ENCODE data around the gene SLC7A7. TPM values are rescaled to one million over a fixed set of nuclear protein-coding genes. Genes with fewer than 3 reads are reported as not detected.

Gene SLC7A7
- total and polyA plus RNA-seq, 4 donors = 2.8 to 14.3 (median 8.8) TPM

- TF ChIP-seq ATF3 (IDR thresholded peaks at IDR 0.05) (no peak), REST (IDR thresholded peaks at IDR 0.05) (no peak), NR2F2 (IDR thresholded peaks at IDR 0.05) (no peak), RXRA (IDR thresholded peaks at IDR 0.05) (no peak), HNF4A (conservative IDR thresholded peaks at IDR 0.05) (no peak), SP1 (IDR thresholded peaks at IDR 0.05) (no peak), FOXA1 (IDR thresholded peaks at IDR 0.05) (no peak), FOXA2 (IDR thresholded peaks at IDR 0.05) (no peak), MAX (IDR thresholded peaks at IDR 0.05) (no peak), HNF4G (IDR thresholded peaks at IDR 0.05) (no peak)
- WGBS = 78% methylated on average over 9 of the region's 9 CpGs
- no peak overlapping the region for H3K27ac ChIP-seq (ENCODE audit: low read depth in 1 of 2, low read length in 2 of 2)
- no peaks in the 10 kb centered on the region for H3K27me3 ChIP-seq (ENCODE audit: control insufficient read depth in 4 of 4, insufficient read depth in 4 of 4, low read length in 3 of 4)
- H3K9ac ChIP-seq (ENCODE audit: low read depth in 1 of 2, low read length in 2 of 2) = no peak overlapping the region
- DNase-seq (ENCODE audit: low spot score) = no peak
- H3K4me3 ChIP-seq (ENCODE audit: low read depth in 1 of 3, low read length in 3 of 3) = no peak overlapping the region
- H3K36me3 ChIP-seq (ENCODE audit: control insufficient read depth in 4 of 4, insufficient read depth in 3 of 4, low read depth in 1 of 4, low read length in 3 of 4) = no peaks in the 10 kb centered on the region
- H3K4me1 ChIP-seq (ENCODE audit: control insufficient read depth in 4 of 4, insufficient read depth in 4 of 4, low read length in 3 of 4) = no peaks in the 10 kb centered on the region
- no peaks in the 10 kb centered on the region for H3K9me3 ChIP-seq (ENCODE audit: control insufficient read depth in 4 of 4, low read length in 3 of 4)
Measured at GRCh38 chr14:22813145-22813544, 2.1 kb downstream of the SLC7A7 start.

GRCh38 chr14:22812744-22813143 lies 2.5 kb downstream of the SLC7A7 start:
- Histone ChIP-seq H3K27ac (ENCODE audit: low read depth in 1 of 2, low read length in 2 of 2) (no peak overlapping the region), H3K27me3 (ENCODE audit: control insufficient read depth in 4 of 4, insufficient read depth in 4 of 4, low read length in 3 of 4) (no peaks in the 10 kb centered on the region), H3K4me1 (ENCODE audit: control insufficient read depth in 4 of 4, insufficient read depth in 4 of 4, low read length in 3 of 4) (no peaks in the 10 kb centered on the region), H3K9ac (ENCODE audit: low read depth in 1 of 2, low read length in 2 of 2) (no peak overlapping the region), H3K36me3 (ENCODE audit: control insufficient read depth in 4 of 4, insufficient read depth in 3 of 4, low read depth in 1 of 4, low read length in 3 of 4) (no peaks in the 10 kb centered on the region), H3K4me3 (ENCODE audit: low read depth in 1 of 3, low read length in 3 of 3) (peak overlapping the region in 1 of 3 donors; percentile 4), H3K9me3 (ENCODE audit: control insufficient read depth in 4 of 4, low read length in 3 of 4) (no peaks in the 10 kb centered on the region)
- 89% methylated on average over 4 of the region's 4 CpGs for WGBS
- DNase-seq (ENCODE audit: low spot score) = no peak
- no peak for TF ChIP-seq RXRA (IDR thresholded peaks at IDR 0.05)
- TF ChIP-seq ATF3 (IDR thresholded peaks at IDR 0.05) = no peak
- no peak for TF ChIP-seq JUND (IDR thresholded peaks at IDR 0.05)
- TF ChIP-seq FOXA2 (IDR thresholded peaks at IDR 0.05) = no peak
- no peak for TF ChIP-seq TAF1 (conservative IDR thresholded peaks at IDR 0.05)

GRCh38 chr14:22811722-22812121 lies 3.5 kb downstream of the SLC7A7 start:
- Histone ChIP-seq H3K36me3 (ENCODE audit: control insufficient read depth in 4 of 4, insufficient read depth in 3 of 4, low read depth in 1 of 4, low read length in 3 of 4) (no peaks in the 10 kb centered on the region), H3K27ac (ENCODE audit: low read depth in 1 of 2, low read length in 2 of 2) (no peak overlapping the region)

More at GRCh38 chr14:22811722-22812121, 3.5 kb downstream of the SLC7A7 start:
- Histone ChIP-seq H3K4me1 (ENCODE audit: control insufficient read depth in 4 of 4, insufficient read depth in 4 of 4, low read length in 3 of 4) (no peaks in the 10 kb centered on the region), H3K4me3 (ENCODE audit: low read depth in 1 of 3, low read length in 3 of 3) (no peak overlapping the region), H3K9ac (ENCODE audit: low read depth in 1 of 2, low read length in 2 of 2) (no peak overlapping the region), H3K9me3 (ENCODE audit: control insufficient read depth in 4 of 4, low read length in 3 of 4) (no peaks in the 10 kb centered on the region), H3K27me3 (ENCODE audit: control insufficient read depth in 4 of 4, insufficient read depth in 4 of 4, low read length in 3 of 4) (no peaks in the 10 kb centered on the region)
- DNase-seq (ENCODE audit: low spot score) = no peak
- TF ChIP-seq ATF3 (IDR thresholded peaks at IDR 0.05) (no peak), CTCF (IDR thresholded peaks at IDR 0.05; ENCODE audit: low read depth, low read length, missing input control) (no peak), GABPA (IDR thresholded peaks at IDR 0.05 in 1 of 2, conservative IDR thresholded peaks at IDR 0.05 in 1 of 2) (no peak), HNF4A (conservative IDR thresholded peaks at IDR 0.05) (no peak), EGR1 (IDR thresholded peaks at IDR 0.05; ENCODE audit: low read depth in 2 of 2) (no peak)
- WGBS = 45% methylated on average over 2 of the region's 2 CpGs

All from liver (tissue), 9 donors.